Body of pancreas (tissue), 4 donors: ENCODE measurements around the gene SCUBE1. TPM values are rescaled to one million over a fixed set of nuclear protein-coding genes. Genes with fewer than 3 reads are reported as not detected.

Experiments used
- ATAC-seq: fragments of 150-250 bp; one replicate; pipeline ENCODE4 v1.9.1; 2016
- DNase-seq, 4 donors: peaks; one replicate each; pipeline ENCODE4 v3.0.0-alpha.2; 2019
- H3K27ac ChIP-seq, 4 donors: fragments of 200-600 bp; sonication (generic); 1 replicate in 3 of 4; 2 replicates in 1 of 4; pipeline versions ENCODE4 v1.5.1 to v1.6.1; 2016 to 2019; ENCODE audit warnings: mild to moderate bottlenecking in 1 of 4, mixed read lengths in 1 of 4, moderate library complexity in 1 of 4
- H3K27me3 ChIP-seq, 2 donors: fragments of 200-600 bp; sonication (generic); one replicate each; pipeline ENCODE4 v1.6.0; 2016; ENCODE audit warnings: mild to moderate bottlenecking in 1 of 2
- H3K36me3 ChIP-seq, 2 donors: fragments of 200-600 bp; sonication (generic); replicated peaks in 1 of 2; 2 replicates each; pipeline ENCODE4 v1.5.1; 2016; ENCODE audit warnings: low read depth in 2 of 2; ENCODE audit not compliant: insufficient read depth in 1 of 2
- H3K4me1 ChIP-seq: fragments of 200-600 bp; sonication (generic); one replicate; pipeline ENCODE4 v1.6.0; 2016
- H3K4me3 ChIP-seq, 2 donors: fragments of 200-600 bp; sonication (generic); 1 replicate in 1 of 2; 2 replicates in 1 of 2; pipeline ENCODE4 v1.5.1; 2016 to 2019
- H3K9me3 ChIP-seq, 3 donors: fragments of 200-600 bp; sonication (generic); 1 replicate in 2 of 3; 2 replicates in 1 of 3; pipeline ENCODE4 v1.5.1; 2016
- POLR2A ChIP-seq, 3 donors: fragments of 450-650 bp; IDR thresholded peaks; one replicate each; pipeline ENCODE4 v1.6.1; 2016; ENCODE audit warnings: antibody characterized with exemption in 3 of 3, mild to moderate bottlenecking in 2 of 3
- WGBS, 2 donors: methylation state at CpG; one replicate each; pipeline ENCODE4 v1.1.5; 2017; 5-methylcytosine and 5-hydroxymethylcytosine counted together
- intact Hi-C: fragments of 100-400 bp; cut with DNase I; formaldehyde crosslinking; loops from one replicate; pipeline ENCODE4 v1.15.1; 2023
- total RNA-seq, 2 donors: library from RNA; depleted of rRNA; stranded (reverse); fragments of >200 nt; gene quantifications; one replicate each; pipeline ENCODE4 v1.1.0, GENCODE V29; 2016
- TF ChIP-seq, protein P1 (sequence below), 7 experiments: fragments of 450-650 bp in 4 of 7; fragments of 200-600 bp in 3 of 7; sonication (generic) in 3 of 7; IDR thresholded peaks; one replicate each; pipeline ENCODE4 v1.5.1; 2016 to 2019; ENCODE audit warnings: antibody characterized with exemption in 7 of 7

Gene SCUBE1
- total RNA-seq, 2 donors from 2014 or later = under 0.01 to 0.26 TPM

DNA sequence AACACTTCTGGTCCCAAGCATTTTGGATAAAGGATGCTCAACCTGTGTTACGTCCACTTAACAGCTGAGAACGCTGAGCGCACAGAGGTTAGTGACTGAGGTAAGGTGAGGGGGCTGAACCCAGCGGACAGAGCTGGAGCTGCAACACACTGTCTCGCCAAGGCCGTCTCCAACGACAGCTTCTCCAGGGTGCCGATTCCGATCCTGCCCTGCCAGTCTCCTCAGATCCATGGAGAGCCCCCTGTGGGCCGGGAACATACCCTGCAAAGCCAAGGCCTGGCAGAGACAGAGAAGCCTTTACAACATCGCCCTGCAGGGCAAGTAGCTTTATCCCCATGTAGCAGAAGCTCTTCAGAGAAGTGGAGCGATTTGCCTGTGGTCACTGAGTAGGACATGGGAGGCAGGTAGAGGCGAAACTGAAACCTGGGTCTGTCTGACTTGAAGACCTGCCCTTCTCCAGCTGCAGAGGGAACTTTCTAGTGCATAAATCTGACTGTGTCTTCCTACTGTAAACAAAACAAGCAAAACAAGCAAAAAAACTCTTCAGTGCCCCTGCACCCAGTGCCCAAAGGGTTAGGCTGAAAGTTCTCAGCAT, 72.8 kb downstream of the SCUBE1 start:
- intact Hi-C loops = no loop called here
- no peaks in the 10 kb centered on the region for H3K36me3 ChIP-seq
- H3K27me3 ChIP-seq = no peaks in the 10 kb centered on the region
- DNase-seq = no peak
- H3K9me3 ChIP-seq = no peaks in the 10 kb centered on the region
- WGBS, 2 donors = 58 to 63% methylated on average over 5 to 13 of the region's 13 CpGs
- H3K27ac ChIP-seq = no peak overlapping the region
- H3K4me3 ChIP-seq = no peak overlapping the region
- no peak for ATAC-seq
- H3K4me1 ChIP-seq = no peaks in the 10 kb centered on the region
- TF ChIP-seq, protein P1, sequence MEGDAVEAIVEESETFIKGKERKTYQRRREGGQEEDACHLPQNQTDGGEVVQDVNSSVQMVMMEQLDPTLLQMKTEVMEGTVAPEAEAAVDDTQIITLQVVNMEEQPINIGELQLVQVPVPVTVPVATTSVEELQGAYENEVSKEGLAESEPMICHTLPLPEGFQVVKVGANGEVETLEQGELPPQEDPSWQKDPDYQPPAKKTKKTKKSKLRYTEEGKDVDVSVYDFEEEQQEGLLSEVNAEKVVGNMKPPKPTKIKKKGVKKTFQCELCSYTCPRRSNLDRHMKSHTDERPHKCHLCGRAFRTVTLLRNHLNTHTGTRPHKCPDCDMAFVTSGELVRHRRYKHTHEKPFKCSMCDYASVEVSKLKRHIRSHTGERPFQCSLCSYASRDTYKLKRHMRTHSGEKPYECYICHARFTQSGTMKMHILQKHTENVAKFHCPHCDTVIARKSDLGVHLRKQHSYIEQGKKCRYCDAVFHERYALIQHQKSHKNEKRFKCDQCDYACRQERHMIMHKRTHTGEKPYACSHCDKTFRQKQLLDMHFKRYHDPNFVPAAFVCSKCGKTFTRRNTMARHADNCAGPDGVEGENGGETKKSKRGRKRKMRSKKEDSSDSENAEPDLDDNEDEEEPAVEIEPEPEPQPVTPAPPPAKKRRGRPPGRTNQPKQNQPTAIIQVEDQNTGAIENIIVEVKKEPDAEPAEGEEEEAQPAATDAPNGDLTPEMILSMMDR (IDR thresholded peaks at IDR 0.05) = no peak
- no peak for TF ChIP-seq POLR2A (IDR thresholded peaks at IDR 0.05)

DNA sequence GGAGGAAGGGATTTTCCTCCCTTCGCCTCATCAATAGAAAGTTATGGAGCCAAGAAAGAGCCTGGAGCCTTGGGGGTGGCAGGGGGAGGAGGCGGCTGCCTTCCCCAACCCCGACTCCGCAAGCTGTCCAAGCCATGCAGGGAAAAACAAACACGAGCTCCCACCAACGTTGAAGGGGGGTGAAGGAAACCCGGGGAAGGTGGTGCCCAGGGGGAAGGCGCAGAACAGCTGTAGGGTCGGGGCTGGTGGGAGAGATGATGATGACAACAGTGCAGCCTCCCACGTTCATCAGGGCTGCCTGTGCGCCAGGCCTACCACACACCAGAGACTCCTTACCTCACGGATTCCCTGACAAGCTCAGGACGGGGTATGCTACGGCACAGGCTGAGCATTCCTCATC, 73.5 kb downstream of the SCUBE1 start:
- no peak overlapping the region for H3K27ac ChIP-seq
- no peaks in the 10 kb centered on the region for H3K36me3 ChIP-seq
- ATAC-seq (no peak), DNase-seq (no peak)
- TF ChIP-seq POLR2A (IDR thresholded peaks at IDR 0.05) = no peak
- TF ChIP-seq, protein P1 (IDR thresholded peaks at IDR 0.05) = no peak
- WGBS, 2 donors = 42 to 48% methylated on average over 14 of the region's 14 CpGs
- H3K4me3 ChIP-seq = no peak overlapping the region
- no peaks in the 10 kb centered on the region for H3K27me3 ChIP-seq
- intact Hi-C loops = no loop called here
- peaks cover 2% of the 10 kb centered on the region for H3K4me1 ChIP-seq
- H3K9me3 ChIP-seq = no peaks in the 10 kb centered on the region

DNA sequence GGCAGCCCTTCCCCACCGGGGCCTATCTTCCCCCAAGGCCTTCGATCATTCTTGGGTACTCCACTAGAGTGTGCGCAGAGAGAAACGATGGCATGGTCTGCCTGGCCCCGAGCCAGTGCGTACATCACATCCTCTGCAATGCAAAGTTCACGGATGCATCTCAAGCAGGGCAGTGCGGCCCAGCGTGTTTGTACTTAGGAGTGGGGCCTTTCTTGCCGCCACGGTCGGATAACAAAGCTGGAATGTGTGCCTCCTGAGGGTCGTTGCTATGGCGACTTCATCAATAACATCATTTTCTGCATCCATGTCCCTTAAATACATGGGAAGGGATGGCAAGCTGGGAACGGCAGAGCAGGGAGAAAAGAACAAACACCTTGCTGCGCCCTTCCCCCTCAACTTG, 73.9 kb downstream of the SCUBE1 start:
- H3K9me3 ChIP-seq = no peaks in the 10 kb centered on the region
- H3K27ac ChIP-seq = no peak overlapping the region
- 24 to 41% methylated on average over 8 to 16 of the region's 16 CpGs for WGBS, 2 donors
- no peaks in the 10 kb centered on the region for H3K36me3 ChIP-seq
- peaks cover 6% of the 10 kb centered on the region for H3K4me1 ChIP-seq
- no peaks in the 10 kb centered on the region for H3K27me3 ChIP-seq
- DNase-seq (no peak), ATAC-seq (no peak)
- H3K4me3 ChIP-seq = no peak overlapping the region
- intact Hi-C loops = no loop called here
- TF ChIP-seq POLR2A (IDR thresholded peaks at IDR 0.05) = no peak
- TF ChIP-seq, protein P1 (IDR thresholded peaks at IDR 0.05) = no peak

DNA sequence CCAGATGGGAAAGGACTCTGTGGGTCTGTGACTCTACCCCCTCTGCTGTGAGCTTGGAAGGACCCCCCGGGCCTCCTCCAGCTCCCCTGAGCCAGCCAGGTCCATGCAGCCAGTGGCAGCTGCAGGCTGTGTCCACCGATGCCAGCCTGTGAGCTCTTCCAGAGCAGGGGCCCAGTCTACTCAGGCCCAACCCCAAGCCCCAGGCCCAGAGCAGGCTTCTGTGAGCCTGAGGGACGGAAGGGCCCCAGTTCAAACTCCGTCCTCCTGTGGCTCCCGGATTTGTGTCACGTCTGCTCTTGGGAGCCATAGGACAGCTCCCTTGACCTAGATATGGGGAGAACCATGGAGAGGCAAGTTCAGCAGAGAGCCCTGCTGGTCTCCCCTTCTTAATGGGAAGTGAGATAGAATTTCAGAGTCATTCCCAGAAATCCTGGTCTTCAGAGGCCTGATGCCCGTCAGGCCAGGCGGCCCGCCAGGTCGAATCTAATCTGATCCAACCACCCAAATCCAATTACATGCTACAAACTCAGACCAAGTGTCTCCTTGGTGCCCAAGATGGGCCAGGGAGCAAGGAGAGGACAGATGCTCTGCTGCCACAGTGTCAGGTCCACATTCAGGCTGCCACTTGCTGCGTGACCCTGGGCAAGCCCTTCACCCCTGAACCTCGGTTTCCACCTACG, 75.1 kb downstream of the SCUBE1 start:
- Histone ChIP-seq H3K27ac (no peak overlapping the region), H3K9me3 (no peaks in the 10 kb centered on the region), H3K36me3 (no peaks in the 10 kb centered on the region), H3K4me1 (peaks cover 13% of the 10 kb centered on the region), H3K4me3 (no peak overlapping the region), H3K27me3 (no peaks in the 10 kb centered on the region)
- no peak for TF ChIP-seq POLR2A (IDR thresholded peaks at IDR 0.05)
- TF ChIP-seq, protein P1 (IDR thresholded peaks at IDR 0.05) = no peak
- no peak for ATAC-seq
- 70 to 78% methylated on average over 8 to 13 of the region's 13 CpGs for WGBS, 2 donors
- intact Hi-C loops = no loop called here
- DNase-seq = no peak
